HL-60 (cell line): Measurements from ENCODE around the gene SPEN.

Source experiments
- DNase-seq, 2 experiments: peaks; one replicate each; pipeline ENCODE4 v3.0.0-alpha.2; 2010 to 2020; ENCODE audit warnings: low read depth in 1 of 2, low spot score in 1 of 2
- H3K27ac ChIP-seq: fragments of 250-450 bp; sonication (Bioruptor Pico); replicated peaks from 2 replicates; pipeline ENCODE4 v1.5.1; 2020; ENCODE audit warnings: mild to moderate bottlenecking, moderate library complexity
- H3K27me3 ChIP-seq: fragments of 250-450 bp; sonication (Bioruptor Pico); 2 replicates; pipeline ENCODE4 v1.5.1; 2021; ENCODE audit warnings: mild to moderate bottlenecking, moderate library complexity; ENCODE audit not compliant: insufficient read depth, poor library complexity, severe bottlenecking
- H3K4me3 ChIP-seq: replicated peaks from 2 replicates; pipeline ENCODE4 v1.5.1; 2011; ENCODE audit warnings: mild to moderate bottlenecking, control low read depth, low read length; ENCODE audit not compliant: insufficient read depth
- CTCF ChIP-seq: IDR thresholded peaks from one replicate; pipeline ENCODE4 v1.5.1; 2011; ENCODE audit warnings: low read length, control low read depth, inconsistent platforms; ENCODE audit not compliant: insufficient read depth
- GABPA ChIP-seq: IDR thresholded peaks from 2 replicates; pipeline ENCODE4 v1.6.1; 2012; ENCODE audit warnings: low read depth
- POLR2AphosphoS5 ChIP-seq: IDR thresholded peaks from 2 replicates; pipeline ENCODE4 v1.6.1; 2012; ENCODE audit warnings: low read depth
- REST ChIP-seq: IDR thresholded peaks from 2 replicates; pipeline ENCODE4 v1.6.1; 2012; ENCODE audit warnings: low read depth; ENCODE audit not compliant: insufficient replicate concordance
- SPI1 ChIP-seq: IDR thresholded peaks from 2 replicates; pipeline ENCODE4 v1.6.1; 2012; ENCODE audit warnings: low read depth, mild to moderate bottlenecking, borderline replicate concordance

The SPEN gene

DNA sequence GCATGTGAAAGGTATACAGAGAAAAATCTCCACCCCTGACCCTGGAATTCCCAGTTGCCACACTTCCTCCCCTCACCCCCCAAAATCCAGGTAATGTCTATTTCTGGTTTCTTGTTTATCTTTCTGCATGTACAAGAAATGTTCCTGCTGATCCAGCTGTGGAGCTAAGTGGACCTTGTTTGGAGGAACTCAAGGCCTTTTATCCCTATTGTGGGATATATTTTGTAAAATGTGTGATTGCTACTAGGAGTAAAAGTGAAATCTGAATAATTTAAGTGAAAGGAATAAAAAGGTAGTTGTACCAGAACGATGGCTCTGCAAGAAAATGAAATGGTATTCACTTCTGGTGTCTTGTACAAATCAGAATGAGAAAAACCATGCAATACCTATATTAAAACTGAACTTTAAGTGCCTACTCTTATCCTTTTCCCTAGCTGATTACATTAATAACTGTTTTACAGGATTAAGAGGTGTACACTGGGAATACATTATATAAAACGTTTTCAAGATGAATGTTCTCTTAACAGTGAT lies 3.0 kb downstream of the SPEN start:
- no peak for DNase-seq
- TF ChIP-seq GABPA (no peak), CTCF (no peak), REST (no peak), SPI1 (no peak), POLR2AphosphoS5 (no peak)
- H3K4me3 ChIP-seq: peak overlapping the region; percentile 67
- no peaks in the 10 kb centered on the region for H3K27me3 ChIP-seq
- peak overlapping the region; percentile 82 for H3K27ac ChIP-seq

DNA sequence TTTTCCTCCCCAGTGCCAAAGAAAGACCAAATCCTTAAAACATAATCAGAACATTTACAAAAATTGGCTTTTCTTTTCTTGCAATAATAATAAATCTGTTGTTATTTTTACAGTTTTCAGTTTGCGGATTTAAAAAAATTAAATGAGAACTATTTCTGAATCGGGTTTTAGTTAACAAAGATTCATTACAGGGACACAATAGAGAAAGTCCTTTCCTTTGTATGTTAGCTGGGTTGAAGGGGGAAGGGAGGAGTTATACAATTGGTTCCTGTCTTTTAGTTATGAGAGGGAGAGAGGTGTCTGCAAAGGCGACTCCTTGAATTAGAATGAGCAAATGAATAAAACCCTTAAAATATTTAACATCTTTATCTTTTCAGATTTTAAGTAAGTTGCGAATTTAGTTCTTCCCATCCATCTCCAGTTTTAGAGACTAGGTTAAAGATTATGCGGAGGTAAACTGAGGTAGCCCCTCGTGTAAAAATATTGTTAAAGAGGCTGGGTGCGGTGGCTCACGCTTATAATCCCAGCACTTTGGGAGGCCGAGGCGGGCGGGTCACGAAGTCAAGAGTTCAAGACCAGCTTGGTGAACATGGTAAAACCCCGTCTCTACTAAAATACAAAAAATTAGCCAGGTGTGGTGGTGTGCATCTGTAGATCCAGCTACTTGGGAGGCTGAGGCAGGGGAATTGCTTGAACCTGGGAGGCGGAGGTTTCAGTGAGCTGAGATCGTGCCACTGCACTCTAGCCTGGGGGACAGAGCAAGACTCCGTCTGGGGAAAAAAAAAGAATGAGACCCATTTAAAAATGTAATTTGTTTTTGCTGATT lies 3.9 kb downstream of the SPEN start:
- Histone ChIP-seq H3K27ac (no peak overlapping the region), H3K4me3 (no peak overlapping the region), H3K27me3 (no peaks in the 10 kb centered on the region)
- no peak for TF ChIP-seq SPI1
- no peak for TF ChIP-seq GABPA
- no peak for TF ChIP-seq CTCF
- TF ChIP-seq REST: no peak
- no peak for TF ChIP-seq POLR2AphosphoS5
- no peak for DNase-seq

GRCh38 chr1:15852036-15852827 lies 4.7 kb downstream of the SPEN start:
- Histone ChIP-seq H3K27ac (no peak overlapping the region), H3K27me3 (no peaks in the 10 kb centered on the region), H3K4me3 (no peak overlapping the region)
- no peak for DNase-seq
- TF ChIP-seq SPI1 (no peak), CTCF (no peak), REST (no peak), GABPA (no peak), POLR2AphosphoS5 (no peak)
